ENCODE results near the gene RPL35. TPM values are rescaled to one million over a fixed set of nuclear protein-coding genes. Genes with fewer than 3 reads are reported as not detected.

Gene RPL35
- total RNA-seq, 1 experiment from 2014 or later = 1,637 TPM

- no peak for DNase-seq (ENCODE audit: low spot score)
These were observed 17.5 kb upstream of the RPL35 start for GRCh38 chr9:124879226-124879625.

GRCh38 chr9:124878518-124878917 lies 16.8 kb upstream of the RPL35 start:
- ChIA-PET POLR2A (ENCODE audit: low non-redundant PET) (no interaction called here), CTCF (interaction anchor here (1.1 kb wide), 1 partner anchor 8 kb away, joined by 3 read pairs; no protein-coding TSS in a partner anchor)
- Histone ChIP-seq H3K4me3 (ENCODE audit: low read depth, low read length, poor library complexity, severe bottlenecking) (no peak overlapping the region), H3K27me3 (replicated peaks; ENCODE audit: insufficient read depth, low read depth, low read length, poor library complexity) (no peaks in the 10 kb centered on the region), H3K9me3 (ENCODE audit: low read depth, low read length, poor library complexity, severe bottlenecking) (no peaks in the 10 kb centered on the region), H3K27ac (ENCODE audit: low read depth, low read length, poor library complexity, severe bottlenecking) (peak overlapping the region; percentile 26), H3K36me3 (ENCODE audit: insufficient read depth, low read length, poor library complexity, severe bottlenecking) (peaks cover 62% of the 10 kb centered on the region), H3K4me1 (ENCODE audit: insufficient read depth, low read length, poor library complexity, severe bottlenecking) (no peaks in the 10 kb centered on the region)
- no TSS peak for BruUV-seq (replicated peaks)
- TF ChIP-seq CTCF (conservative IDR thresholded peaks at IDR 0.05; ENCODE audit: low read depth, low read length) (no peak), EZH2 (IDR thresholded peaks at IDR 0.05; ENCODE audit: borderline replicate concordance, low read depth, low read length, poor library complexity, severe bottlenecking) (no peak)
- intact Hi-C loops (cut with micrococcal nuclease; ENCODE audit: unreplicated experiment) = no loop called here
- no peak for DNase-seq (ENCODE audit: low spot score)

More at GRCh38 chr9:124879226-124879625, 17.5 kb upstream of the RPL35 start:
- ChIA-PET CTCF (no interaction called here), POLR2A (ENCODE audit: low non-redundant PET) (no interaction called here)
- TSS peak; percentile 55 for BruUV-seq (replicated peaks)
- peaks cover 56% of the 10 kb centered on the region for H3K36me3 ChIP-seq (ENCODE audit: insufficient read depth, low read length, poor library complexity, severe bottlenecking)
- H3K27ac ChIP-seq (ENCODE audit: low read depth, low read length, poor library complexity, severe bottlenecking) = no peak overlapping the region
- no peak overlapping the region for H3K4me3 ChIP-seq (ENCODE audit: low read depth, low read length, poor library complexity, severe bottlenecking)
- no peaks in the 10 kb centered on the region for H3K9me3 ChIP-seq (ENCODE audit: low read depth, low read length, poor library complexity, severe bottlenecking)
- intact Hi-C loops (cut with micrococcal nuclease; ENCODE audit: unreplicated experiment) = no loop called here
- no peaks in the 10 kb centered on the region for H3K4me1 ChIP-seq (ENCODE audit: insufficient read depth, low read length, poor library complexity, severe bottlenecking)
- no peaks in the 10 kb centered on the region for H3K27me3 ChIP-seq (replicated peaks; ENCODE audit: insufficient read depth, low read depth, low read length, poor library complexity)
- no peak for TF ChIP-seq EZH2 (IDR thresholded peaks at IDR 0.05; ENCODE audit: borderline replicate concordance, low read depth, low read length, poor library complexity, severe bottlenecking)
- TF ChIP-seq CTCF (conservative IDR thresholded peaks at IDR 0.05; ENCODE audit: low read depth, low read length) = no peak

GRCh38 chr9:124878021-124878420 lies 16.3 kb upstream of the RPL35 start:
- peaks cover 67% of the 10 kb centered on the region for H3K36me3 ChIP-seq (ENCODE audit: insufficient read depth, low read length, poor library complexity, severe bottlenecking)
- POLR2A ChIA-PET (ENCODE audit: low non-redundant PET) = interaction anchor here (0.5 kb wide), 1 partner anchor 23 kb away, joined by 5 read pairs; no protein-coding TSS in a partner anchor
- TF ChIP-seq EZH2 (IDR thresholded peaks at IDR 0.05; ENCODE audit: borderline replicate concordance, low read depth, low read length, poor library complexity, severe bottlenecking) (no peak), CTCF (conservative IDR thresholded peaks at IDR 0.05; ENCODE audit: low read depth, low read length) (no peak)
- H3K27ac ChIP-seq (ENCODE audit: low read depth, low read length, poor library complexity, severe bottlenecking) = no peak overlapping the region
- no peaks in the 10 kb centered on the region for H3K9me3 ChIP-seq (ENCODE audit: low read depth, low read length, poor library complexity, severe bottlenecking)
- intact Hi-C loops (cut with micrococcal nuclease; ENCODE audit: unreplicated experiment) = no loop called here
- CTCF ChIA-PET = interaction anchor here (1.1 kb wide), 1 partner anchor 8 kb away, joined by 3 read pairs; no protein-coding TSS in a partner anchor
- BruUV-seq (replicated peaks) = no TSS peak
- no peak overlapping the region for H3K4me3 ChIP-seq (ENCODE audit: low read depth, low read length, poor library complexity, severe bottlenecking)
- DNase-seq (ENCODE audit: low spot score) = no peak
- peaks cover 1% of the 10 kb centered on the region for H3K4me1 ChIP-seq (ENCODE audit: insufficient read depth, low read length, poor library complexity, severe bottlenecking)
- H3K27me3 ChIP-seq (replicated peaks; ENCODE audit: insufficient read depth, low read depth, low read length, poor library complexity) = no peaks in the 10 kb centered on the region

Measured in A673 (cell line).